Activated B cell treated with CpG ODN at 0.5 μM for 24 hours (primary cell): ENCODE results near the gene LSM14A. TPM values are rescaled to one million over a fixed set of nuclear protein-coding genes. Genes with fewer than 3 reads are reported as not detected.
"Not testable (repeated sequence)": the region's sequence is repeated elsewhere in the genome, so short reads cannot be mapped to it uniquely, and the experiment has no call there.

ENCODE experiments used
- ATAC-seq: fragments of 200-7000 bp; cut with Tn5 transposase; one replicate; pipeline ENCODE4 v1.10.0; 2021; ENCODE audit warnings: low read depth, mild to moderate bottlenecking, moderate library complexity
- CTCF ChIA-PET: fragments of 350-600 bp; sonication (Branson Sonifier 250); formaldehyde crosslinking; loops from one replicate; lab custom pipeline; 2021; ENCODE audit warnings: antibody characterized with exemption; lab: Charles Lee
- POLR2A ChIA-PET: fragments of 350-600 bp; sonication (Branson Sonifier 250); formaldehyde crosslinking; loops from one replicate; lab custom pipeline; 2021; ENCODE audit warnings: antibody characterized with exemption; lab: Charles Lee
- DNase-seq: peaks from one replicate; pipeline ENCODE4 v3.0.0; 2022
- H3K27ac Mint-ChIP-seq: one replicate; pipeline ENCODE4 v1.8.0; 2020; ENCODE audit warnings: mixed read lengths
- H3K27me3 Mint-ChIP-seq: one replicate; pipeline ENCODE4 v1.8.0; 2021; ENCODE audit warnings: mixed read lengths
- H3K36me3 Mint-ChIP-seq: one replicate; pipeline ENCODE4 v1.8.0; 2021; ENCODE audit warnings: low read depth, mixed read lengths
- H3K4me1 Mint-ChIP-seq: one replicate; pipeline ENCODE4 v1.8.0; 2021; ENCODE audit warnings: mixed read lengths
- H3K4me3 Mint-ChIP-seq: one replicate; pipeline ENCODE4 v1.8.0; 2020; ENCODE audit warnings: mild to moderate bottlenecking, mixed read lengths
- H3K9me3 Mint-ChIP-seq: one replicate; pipeline ENCODE4 v1.8.0; 2020; ENCODE audit warnings: mixed read lengths
- CTCF ChIP-seq: fragments of 200-600 bp; IDR thresholded peaks from one replicate; pipeline ENCODE4 v1.8.0; 2022; ENCODE audit warnings: antibody characterized with exemption, mild to moderate bottlenecking
- intact Hi-C: fragments of 100-400 bp; cut with micrococcal nuclease; formaldehyde crosslinking; loops from one replicate; pipeline ENCODE4 v1.15.1; 2024
- total RNA-seq: library from RNA; stranded (reverse); gene quantifications from 2 replicates; pipeline ENCODE4 v1.2.3, GENCODE V29; 2022

LSM14A gene
- total RNA-seq, 1 donor from 2014 or later: 136 TPM

- Mint-ChIP-seq H3K36me3 (no peaks in the 10 kb centered on the region), H3K27me3 (no peaks in the 10 kb centered on the region), H3K27ac (no peak overlapping the region), H3K9me3 (no peaks in the 10 kb centered on the region), H3K4me1 (peaks cover 3% of the 10 kb centered on the region), H3K4me3 (no peak overlapping the region)
- ChIA-PET POLR2A (interaction anchor here (0.6 kb wide), 1 partner anchor 119 kb away, joined by 3 read pairs; no protein-coding TSS in a partner anchor), CTCF (no interaction called here)
- DNase-seq: no peak
- TF ChIP-seq CTCF: no peak
- ATAC-seq: no peak
- intact Hi-C loops: no loop called here
Observed at GRCh38 chr19:34243876-34244578, 71.7 kb downstream of the LSM14A start.

- POLR2A ChIA-PET: no interaction called here
- Mint-ChIP-seq H3K9me3 (no peaks in the 10 kb centered on the region), H3K27me3 (no peaks in the 10 kb centered on the region), H3K36me3 (no peaks in the 10 kb centered on the region), H3K4me1 (peaks cover 3% of the 10 kb centered on the region), H3K4me3 (no peak overlapping the region), H3K27ac (no peak overlapping the region)
- ATAC-seq (no peak), DNase-seq (no peak)
- CTCF ChIA-PET: no interaction called here
- intact Hi-C loops: no loop called here
- no peak for TF ChIP-seq CTCF
Observed at GRCh38 chr19:34244611-34245299, 72.5 kb downstream of the LSM14A start.

- intact Hi-C loops: no loop called here
- no peak for ATAC-seq
- H3K27me3 Mint-ChIP-seq: no peaks in the 10 kb centered on the region
- no peaks in the 10 kb centered on the region for H3K9me3 Mint-ChIP-seq
- TF ChIP-seq CTCF: no peak
- no peak overlapping the region for H3K4me3 Mint-ChIP-seq
- DNase-seq: no peak
- no peak overlapping the region for H3K27ac Mint-ChIP-seq
- no peaks in the 10 kb centered on the region for H3K36me3 Mint-ChIP-seq
- ChIA-PET CTCF (no interaction called here), POLR2A (interaction anchor here (0.7 kb wide), 1 partner anchor 26 kb away, joined by 3 read pairs; no protein-coding TSS in a partner anchor)
- H3K4me1 Mint-ChIP-seq: peaks cover 3% of the 10 kb centered on the region
Observed at GRCh38 chr19:34246340-34246739, 74.0 kb downstream of the LSM14A start.

- POLR2A ChIA-PET: interaction anchor here (0.6 kb wide), 1 partner anchor 163 kb away, joined by 4 read pairs; no protein-coding TSS in a partner anchor
- Mint-ChIP-seq H3K36me3 (no peaks in the 10 kb centered on the region), H3K4me1 (peaks cover 10% of the 10 kb centered on the region), H3K27ac (no peak overlapping the region), H3K9me3 (no peaks in the 10 kb centered on the region), H3K27me3 (no peaks in the 10 kb centered on the region), H3K4me3 (no peak overlapping the region)
- CTCF ChIA-PET: interaction anchor here (1.1 kb wide), 1 partner anchor 21 kb away, joined by 3 read pairs; no protein-coding TSS in a partner anchor
- intact Hi-C loops: no loop called here
- no peak for TF ChIP-seq CTCF
- DNase-seq (no peak), ATAC-seq (no peak)
Observed at GRCh38 chr19:34248941-34249340, 76.6 kb downstream of the LSM14A start.

- intact Hi-C loops: loop anchor here (5.0 kb wide), 1 partner anchor 249 kb away; no protein-coding TSS in a partner anchor
Observed at GRCh38 chr19:34253167-34253566, 80.9 kb downstream of the LSM14A start.

GRCh38 chr19:34253681-34254045 is 81.4 kb downstream of the LSM14A start:
- Mint-ChIP-seq H3K4me1 (peaks cover 37% of the 10 kb centered on the region), H3K27ac (peak overlapping the region; percentile 96), H3K4me3 (peak overlapping the region; percentile 98)
- H3K27me3 Mint-ChIP-seq, ATAC-seq, CTCF ChIA-PET, DNase-seq, H3K36me3 Mint-ChIP-seq, H3K9me3 Mint-ChIP-seq: not testable (repeated sequence)
- POLR2A ChIA-PET: interaction anchor here (0.7 to 1.9 kb wide), 4 partner anchors 16 to 80 kb away, joined by 3 to 8 read pairs (median 4); no protein-coding TSS in a partner anchor
- intact Hi-C loops: loop anchor here (1.0 to 5.0 kb wide), 3 partner anchors 62 to 249 kb away; no protein-coding TSS in a partner anchor

More at GRCh38 chr19:34253167-34253566, 80.9 kb downstream of the LSM14A start:
- H3K9me3 Mint-ChIP-seq, DNase-seq, H3K36me3 Mint-ChIP-seq, H3K27me3 Mint-ChIP-seq, ATAC-seq, CTCF ChIA-PET: not testable (repeated sequence)
- POLR2A ChIA-PET: interaction anchor here (0.6 to 1.9 kb wide), 6 partner anchors 8 to 81 kb away, joined by 3 to 8 read pairs (median 4); partner anchors contain the start of gene LSM14A
- H3K4me3 Mint-ChIP-seq: peak overlapping the region; percentile 98
- H3K27ac Mint-ChIP-seq: peak overlapping the region; percentile 96
- H3K4me1 Mint-ChIP-seq: peaks cover 36% of the 10 kb centered on the region
